Endothelial cell of umbilical vein (primary cell): ENCODE results near the gene IL17REL. TPM values are rescaled to one million over a fixed set of nuclear protein-coding genes. Genes with fewer than 3 reads are reported as not detected.

Experiments
- BruUV-seq: library from RNA; stranded (reverse); fragments of 400-500 nt; replicated peaks from 2 replicates; lab custom pipeline; 2021; lab: Mats Ljungman, UMichigan
- CTCF ChIA-PET: fragments of 300-600, 350-600 bp; sonication (Branson Sonifier 250); formaldehyde crosslinking; loops from one replicate; lab custom pipeline; 2021; ENCODE audit warnings: antibody characterized with exemption, inconsistent platforms; lab: Charles Lee
- POLR2A ChIA-PET: fragments of 300-600, 350-600 bp; sonication (Branson Sonifier 250); formaldehyde crosslinking; loops from one replicate; lab custom pipeline; 2021; ENCODE audit warnings: antibody characterized with exemption, inconsistent platforms; lab: Charles Lee
- DNase-seq: peaks from one replicate; pipeline ENCODE4 v3.0.0-alpha.2; 2011; ENCODE audit warnings: low read depth, low spot score
- FAIRE-seq: peaks from 2 replicates; lab custom pipeline; 2011; peaks lifted over from hg19 to GRCh38; lab: Jason Lieb, UNC
- H2AFZ ChIP-seq: 2 replicates; pipeline ENCODE4 v1.6.0; 2012; ENCODE audit warnings: low read depth, low read length, control low read depth, inconsistent platforms
- H3K27ac ChIP-seq: 2 replicates; pipeline ENCODE4 v1.5.1; 2011; ENCODE audit warnings: low read depth, mild to moderate bottlenecking, control low read depth, low read length, moderate library complexity; ENCODE audit not compliant: insufficient read depth
- H3K27me3 ChIP-seq, 2 experiments: 2 replicates each; pipeline versions ENCODE4 v1.6.0 to v1.6.1; 2011; ENCODE audit warnings: low read length in 2 of 2, mixed read lengths in 1 of 2; ENCODE audit not compliant: control insufficient read depth in 2 of 2, insufficient read depth in 2 of 2
- H3K36me3 ChIP-seq, 2 experiments: 2 replicates in 1 of 2; 3 replicates in 1 of 2; pipeline ENCODE4 v1.5.1; 2011; ENCODE audit warnings: low read length in 2 of 2, mild to moderate bottlenecking in 1 of 2, moderate library complexity in 1 of 2; ENCODE audit not compliant: control insufficient read depth in 2 of 2, insufficient read depth in 2 of 2; ENCODE audit errors: extremely low read depth in 1 of 2
- H3K4me1 ChIP-seq: 3 replicates; pipeline ENCODE4 v1.5.1; 2011; ENCODE audit warnings: mild to moderate bottlenecking, low read length; ENCODE audit not compliant: control insufficient read depth, insufficient read depth; ENCODE audit errors: extremely low read depth
- H3K4me2 ChIP-seq: 2 replicates; pipeline ENCODE4 v1.6.1; 2011; ENCODE audit warnings: low read length, control low read depth, mixed read lengths; ENCODE audit not compliant: insufficient read depth
- H3K4me3 ChIP-seq, 3 experiments: fragments of 200-600 bp in 1 of 3; sonication (generic), shearing (Covaris generic) in 1 of 3; replicated peaks in 1 of 3; 2 replicates each; pipeline ENCODE4 v1.5.1; 2011 to 2016; ENCODE audit warnings: control low read depth in 3 of 3, low read length in 3 of 3, mild to moderate bottlenecking in 2 of 3, inconsistent platforms in 1 of 3, low read depth in 1 of 3, moderate library complexity in 1 of 3; ENCODE audit not compliant: insufficient read depth in 1 of 3
- H3K79me2 ChIP-seq: 2 replicates; pipeline ENCODE4 v1.6.0; 2012; ENCODE audit warnings: low read length, inconsistent platforms; ENCODE audit not compliant: control insufficient read depth, insufficient read depth
- H3K9ac ChIP-seq: replicated peaks from 2 replicates; pipeline ENCODE3; 2011; ENCODE audit warnings: low read length, control low read depth; ENCODE audit not compliant: insufficient read depth; ENCODE audit errors: extremely low read depth
- H3K9me1 ChIP-seq: replicated peaks from 3 replicates; pipeline ENCODE4 v1.6.0; 2011; ENCODE audit warnings: mild to moderate bottlenecking, low read length; ENCODE audit not compliant: control insufficient read depth, insufficient read depth; ENCODE audit errors: extremely low read depth
- H3K9me3 ChIP-seq: replicated peaks from 2 replicates; pipeline ENCODE4 v1.5.1; 2012; ENCODE audit warnings: low read length, inconsistent platforms; ENCODE audit not compliant: control insufficient read depth, insufficient read depth
- H4K20me1 ChIP-seq: replicated peaks from 2 replicates; pipeline ENCODE3; 2011; ENCODE audit warnings: mild to moderate bottlenecking, low read length; ENCODE audit not compliant: control insufficient read depth, insufficient read depth; ENCODE audit errors: extremely low read depth
- CTCF ChIP-seq, 2 donors: IDR thresholded peaks; 1 replicate in 1 of 2; 2 replicates in 1 of 2; pipeline ENCODE4 v1.5.1; 2011; ENCODE audit warnings: low read length in 2 of 2, mild to moderate bottlenecking in 2 of 2, moderate library complexity in 2 of 2, control low read depth in 1 of 2, inconsistent platforms in 1 of 2, low read depth in 1 of 2; ENCODE audit not compliant: insufficient read depth in 1 of 2; ENCODE audit errors: extremely low read depth in 1 of 2
- EZH2 ChIP-seq: IDR thresholded peaks from 2 replicates; pipeline ENCODE4 v1.6.1; 2012; ENCODE audit warnings: borderline replicate concordance, low read depth, mild to moderate bottlenecking, moderate library complexity, low read length, inconsistent platforms; ENCODE audit not compliant: severe bottlenecking
- FOS ChIP-seq: IDR thresholded peaks from 2 replicates; pipeline ENCODE4 v1.6.1; 2011; ENCODE audit warnings: mild to moderate bottlenecking, low read length, moderate library complexity, borderline replicate concordance; ENCODE audit not compliant: insufficient read depth
- GATA2 ChIP-seq: IDR thresholded peaks from 2 replicates; pipeline ENCODE4 v1.7.0; 2011; ENCODE audit warnings: low read depth, mild to moderate bottlenecking, moderate library complexity, mixed read lengths, low read length; ENCODE audit not compliant: insufficient read length, insufficient read depth
- JUN ChIP-seq: IDR thresholded peaks from 2 replicates; pipeline ENCODE4 v1.6.1; 2011; ENCODE audit warnings: borderline replicate concordance, low read depth; ENCODE audit not compliant: insufficient read length, insufficient read depth
- MAX ChIP-seq: IDR thresholded peaks from 2 replicates; pipeline ENCODE4 v1.6.1; 2011; ENCODE audit not compliant: insufficient read depth, insufficient read length
- MYC ChIP-seq: IDR thresholded peaks from one replicate; pipeline ENCODE4 v1.6.1; 2011; ENCODE audit warnings: mild to moderate bottlenecking, low read depth, low read length
- POLR2A ChIP-seq: IDR thresholded peaks from 2 replicates; pipeline ENCODE4 v1.6.1; 2012; ENCODE audit warnings: low read depth, mild to moderate bottlenecking, control low read depth, low read length
- POLR2AphosphoS5 ChIP-seq: IDR thresholded peaks from 2 replicates; pipeline ENCODE4 v1.6.1; 2012; ENCODE audit warnings: low read depth, mild to moderate bottlenecking, control low read depth, low read length, moderate library complexity; ENCODE audit not compliant: insufficient read depth
- dilution Hi-C: fragments of 300-500 bp; cut with MboI; formaldehyde crosslinking; loops from one replicate; pipeline ENCODE4 v1.15.0; 2019; ENCODE audit warnings: low sequenced_read_pairs; ENCODE audit not compliant: extremely low pct_ligation_motif_present
- intact Hi-C: fragments of 100-400 bp; cut with micrococcal nuclease; formaldehyde crosslinking; loops from one replicate; pipeline ENCODE4 v1.10.0; 2022
- polyA plus RNA-seq, 4 experiments: library from polyadenylated mRNA; depleted of rRNA in 3 of 4; stranded (reverse) in 3 of 4; unstranded in 1 of 4; fragments of >200 nt; gene quantifications; 2 replicates each; pipeline versions ENCODE4 v1.2.1 to v1.2.3, GENCODE V29; 2011 to 2012; ENCODE audit warnings: missing spikeins in 1 of 4
- total RNA-seq: library from RNA; stranded (reverse); gene quantifications from 2 replicates; pipeline ENCODE4 v1.2.3, GENCODE V29; 2021

Gene IL17REL
- total and polyA plus RNA-seq, 2 donors (not counting 3 experiments of a cell fraction or from before 2014, with no cell fraction given), result 0.06 to 0.15 TPM

GRCh38 chr22:49958931-49959781 lies 53.4 kb downstream of the IL17REL start:
- CTCF ChIA-PET, result interaction anchor here (0.7 to 1.0 kb wide), 2 partner anchors 28 to 71 kb away, joined by 3 to 6 read pairs; no protein-coding TSS in a partner anchor
- no peaks in the 10 kb centered on the region for H4K20me1 ChIP-seq
- no peaks in the 10 kb centered on the region for H3K9me3 ChIP-seq
- H3K9ac ChIP-seq, result peak overlapping the region; percentile 84
- dilution Hi-C loops (no loop called here), intact Hi-C loops (no loop called here)
- TF ChIP-seq POLR2A (no peak), CTCF (IDR thresholded peaks at IDR 0.05; ENCODE audit: extremely low read depth in 1 of 2, insufficient read depth in 1 of 2, low read depth in 1 of 2, low read length in 2 of 2) (no peak), FOS (no peak), GATA2 (no peak), EZH2 (no peak), MYC (no peak), JUN (no peak), POLR2AphosphoS5 (no peak), MAX (no peak)
- BruUV-seq, result no TSS peak
- H3K4me3 ChIP-seq, result peak overlapping the region in 2 of 3 experiments; percentile 42 to 80
- peaks cover 10 to 20% of the 10 kb centered on the region in 2 experiments for H3K36me3 ChIP-seq
- DNase-seq, result no peak
- peaks cover 19% of the 10 kb centered on the region for H3K4me1 ChIP-seq
- no peak overlapping the region for H2AFZ ChIP-seq
- peak; percentile 18 for FAIRE-seq
- peak overlapping the region; percentile 57 for H3K4me2 ChIP-seq
- no peaks in the 10 kb centered on the region for H3K9me1 ChIP-seq
- H3K27ac ChIP-seq, result peak overlapping the region; percentile 80
- H3K27me3 ChIP-seq, result no peaks in the 10 kb centered on the region
- H3K79me2 ChIP-seq, result peaks cover 33% of the 10 kb centered on the region
- POLR2A ChIA-PET, result no interaction called here
